ENCODE results near the gene GALNT17. TPM values are rescaled to one million over a fixed set of nuclear protein-coding genes. Genes with fewer than 3 reads are reported as not detected.

Gene GALNT17
- polyA plus RNA-seq, 2 of the 4 experiments (the other 2 are of a cell fraction): not detected

DNA sequence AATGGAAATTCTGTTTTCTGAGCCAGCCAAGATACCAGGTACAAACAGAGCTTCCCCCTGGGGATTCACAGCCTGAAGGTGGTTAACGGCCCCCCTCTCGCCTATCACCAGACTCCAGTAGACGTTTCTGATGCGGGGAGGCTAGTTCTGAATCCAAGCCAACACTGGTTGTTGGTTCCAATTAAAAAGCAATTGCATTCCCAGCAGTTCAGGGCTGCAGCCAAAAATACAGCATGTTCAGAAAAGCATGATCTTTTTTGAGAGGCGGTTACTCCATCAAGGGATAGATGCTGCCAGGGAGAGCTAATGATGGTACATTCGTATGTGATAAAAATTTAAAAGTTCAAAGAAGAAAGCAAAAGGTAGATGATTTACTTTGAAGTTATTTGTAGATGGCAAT is 481.0 kb downstream of the GALNT17 start:
- Histone ChIP-seq H3K4me3 (no peak overlapping the region), H3K4me1 (no peaks in the 10 kb centered on the region), H3K27ac (no peak overlapping the region), H3K4me2 (no peak overlapping the region), H3K9me3 (no peaks in the 10 kb centered on the region; the same call in 2 of the 3 replicates)
- CTCF ChIA-PET: no interaction called here
- TF ChIP-seq CHD4 (IDR thresholded peaks at IDR 0.05; ENCODE audit: borderline replicate concordance) (no peak), ESRRA (IDR thresholded peaks at IDR 0.05; ENCODE audit: borderline replicate concordance, low read length) (no peak), CBX8 (IDR thresholded peaks at IDR 0.05) (no peak), TFCP2L1 (CRISPR knock-in tag; IDR thresholded peaks at IDR 0.05) (no peak), PHF8 (IDR thresholded peaks at IDR 0.05; ENCODE audit: borderline replicate concordance, low read depth) (no peak), EP300 (IDR thresholded peaks at IDR 0.05) (no peak), CEBPB (IDR thresholded peaks at IDR 0.05) (no peak), HOXB5 (CRISPR knock-in tag; IDR thresholded peaks at IDR 0.05) (no peak), EHMT2 (IDR thresholded peaks at IDR 0.05; ENCODE audit: low read depth) (no peak), FOSL2 (IDR thresholded peaks at IDR 0.05) (no peak), FOSL2 (CRISPR knock-in tag; IDR thresholded peaks at IDR 0.05) (no peak), EHF (CRISPR knock-in tag; IDR thresholded peaks at IDR 0.05) (no peak), RFX5 (IDR thresholded peaks at IDR 0.05) (no peak), SMC3 (IDR thresholded peaks at IDR 0.05) (no peak), HOXA7 (CRISPR knock-in tag; IDR thresholded peaks at IDR 0.05) (no peak)
- TF ChIP-seq, protein P1, sequence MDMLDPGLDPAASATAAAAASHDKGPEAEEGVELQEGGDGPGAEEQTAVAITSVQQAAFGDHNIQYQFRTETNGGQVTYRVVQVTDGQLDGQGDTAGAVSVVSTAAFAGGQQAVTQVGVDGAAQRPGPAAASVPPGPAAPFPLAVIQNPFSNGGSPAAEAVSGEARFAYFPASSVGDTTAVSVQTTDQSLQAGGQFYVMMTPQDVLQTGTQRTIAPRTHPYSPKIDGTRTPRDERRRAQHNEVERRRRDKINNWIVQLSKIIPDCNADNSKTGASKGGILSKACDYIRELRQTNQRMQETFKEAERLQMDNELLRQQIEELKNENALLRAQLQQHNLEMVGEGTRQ (IDR thresholded peaks at IDR 0.05): no peak
- TF ChIP-seq, protein P2, sequence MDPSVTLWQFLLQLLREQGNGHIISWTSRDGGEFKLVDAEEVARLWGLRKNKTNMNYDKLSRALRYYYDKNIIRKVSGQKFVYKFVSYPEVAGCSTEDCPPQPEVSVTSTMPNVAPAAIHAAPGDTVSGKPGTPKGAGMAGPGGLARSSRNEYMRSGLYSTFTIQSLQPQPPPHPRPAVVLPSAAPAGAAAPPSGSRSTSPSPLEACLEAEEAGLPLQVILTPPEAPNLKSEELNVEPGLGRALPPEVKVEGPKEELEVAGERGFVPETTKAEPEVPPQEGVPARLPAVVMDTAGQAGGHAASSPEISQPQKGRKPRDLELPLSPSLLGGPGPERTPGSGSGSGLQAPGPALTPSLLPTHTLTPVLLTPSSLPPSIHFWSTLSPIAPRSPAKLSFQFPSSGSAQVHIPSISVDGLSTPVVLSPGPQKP (IDR thresholded peaks at IDR 0.05; ENCODE audit: low read depth, low read length): no peak
- POLR2A ChIA-PET: no interaction called here
- WGBS (ENCODE audit: missing lambda C conversion rate): 15% methylated on average over 6 of the region's 6 CpGs
- ATAC-seq: no peak
- DNase-seq (ENCODE audit: low read depth in 1 of 2, low spot score in 1 of 2): no peak
- no peak for FAIRE-seq

DNA sequence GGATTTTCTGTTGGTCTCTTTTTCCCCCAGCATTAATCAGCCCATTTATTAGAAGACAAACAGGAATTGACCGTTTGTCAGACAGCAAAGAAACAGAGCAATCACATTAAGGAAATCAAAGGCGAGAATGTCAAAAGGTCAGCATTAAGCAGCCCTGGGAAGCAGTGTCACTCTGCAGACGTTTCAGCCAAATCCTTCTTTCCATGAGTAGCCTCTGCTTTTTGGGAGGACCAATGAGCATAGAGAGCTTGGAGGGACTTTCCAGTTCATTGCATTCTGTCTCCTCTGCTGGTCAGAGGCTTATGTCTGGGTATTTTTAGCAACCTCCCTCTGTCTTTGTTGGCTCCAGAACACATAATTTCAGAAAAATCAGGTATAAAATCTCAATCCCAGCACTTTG is 481.4 kb downstream of the GALNT17 start:
- FAIRE-seq: no peak
- ChIA-PET POLR2A (no interaction called here), CTCF (no interaction called here)
- 7% methylated on average over 3 of the region's 3 CpGs for WGBS (ENCODE audit: missing lambda C conversion rate)
- ATAC-seq: no peak
- H3K27ac ChIP-seq: no peak overlapping the region
- no peak overlapping the region for H3K4me2 ChIP-seq
- no peaks in the 10 kb centered on the region; the same call in 2 of the 3 replicates for H3K9me3 ChIP-seq
- no peak for DNase-seq (ENCODE audit: low read depth in 1 of 2, low spot score in 1 of 2)
- no peak overlapping the region for H3K4me3 ChIP-seq
- no peaks in the 10 kb centered on the region for H3K4me1 ChIP-seq
- no peak for TF ChIP-seq EHMT2 (IDR thresholded peaks at IDR 0.05; ENCODE audit: low read depth)
- no peak for TF ChIP-seq HOXB5 (CRISPR knock-in tag; IDR thresholded peaks at IDR 0.05)
- no peak for TF ChIP-seq ZSCAN20 (CRISPR knock-in tag; IDR thresholded peaks at IDR 0.05)
- no peak for TF ChIP-seq CBX8 (IDR thresholded peaks at IDR 0.05)
- no peak for TF ChIP-seq RFX5 (IDR thresholded peaks at IDR 0.05)
- TF ChIP-seq JUN (IDR thresholded peaks at IDR 0.05): no peak

DNA sequence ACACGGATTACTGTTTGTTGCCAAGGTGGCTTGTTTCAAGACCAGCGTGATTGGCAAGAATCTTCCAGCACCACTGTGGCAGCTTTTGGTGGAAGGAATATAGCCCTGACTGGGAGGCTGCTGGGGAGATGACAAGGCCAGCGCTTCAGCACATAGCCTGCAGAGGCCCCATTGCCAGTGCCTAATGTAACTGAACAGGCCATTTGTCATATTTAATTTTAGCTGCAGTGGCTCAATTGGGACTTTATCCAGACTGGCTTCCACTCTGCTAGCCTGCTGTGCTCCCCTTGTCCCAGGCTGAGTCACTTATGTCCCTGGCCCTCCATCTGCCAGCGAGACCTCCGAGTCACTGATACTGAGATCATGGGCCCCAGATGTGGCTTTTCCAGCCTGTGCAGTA is 483.1 kb downstream of the GALNT17 start:
- POLR2A ChIA-PET: no interaction called here
- ATAC-seq: peak in 1 of 2 experiments; percentile 66; a peak in 1 of 6 replicates
- TF ChIP-seq HOXB13 (CRISPR knock-in tag; IDR thresholded peaks at IDR 0.05; ENCODE audit: low read depth) (no peak), POLR2AphosphoS2 (conservative IDR thresholded peaks at IDR 0.05; ENCODE audit: low read length) (no peak), MAZ (IDR thresholded peaks at IDR 0.05; ENCODE audit: borderline replicate concordance, low read depth, low read length) (no peak), NR3C1 (IDR thresholded peaks at IDR 0.05) (no peak), NFE2L2 (conservative IDR thresholded peaks at IDR 0.05; ENCODE audit: low read length) (no peak), EHF (CRISPR knock-in tag; IDR thresholded peaks at IDR 0.05) (no peak), MYC (IDR thresholded peaks at IDR 0.05; ENCODE audit: borderline replicate concordance, low read length) (no peak), HDAC2 (IDR thresholded peaks at IDR 0.05) (no peak), POLR2A (IDR thresholded peaks at IDR 0.05; ENCODE audit: low read length) (no peak), FOSL2 (IDR thresholded peaks at IDR 0.05) (no peak), FOSL2 (CRISPR knock-in tag; IDR thresholded peaks at IDR 0.05) (no peak), EP300 (IDR thresholded peaks at IDR 0.05) (no peak), CBX2 (IDR thresholded peaks at IDR 0.05; ENCODE audit: borderline replicate concordance, low read depth) (no peak), ZFP36 (IDR thresholded peaks at IDR 0.05; ENCODE audit: borderline replicate concordance, partially characterized antibody) (no peak), ESRRA (IDR thresholded peaks at IDR 0.05; ENCODE audit: borderline replicate concordance, low read length) (no peak), NPAS2 (CRISPR knock-in tag; IDR thresholded peaks at IDR 0.05; ENCODE audit: borderline replicate concordance) (no peak)
- no peak for FAIRE-seq
- Histone ChIP-seq H3K9me3 (no peaks in the 10 kb centered on the region; the same call in 2 of the 3 replicates), H3K27ac (no peak overlapping the region), H3K4me1 (no peaks in the 10 kb centered on the region), H3K4me3 (no peak overlapping the region), H3K4me2 (no peak overlapping the region)
- WGBS (ENCODE audit: missing lambda C conversion rate): 21% methylated on average over 5 of the region's 5 CpGs
- no peak for DNase-seq (ENCODE audit: low read depth in 1 of 2, low spot score in 1 of 2)
- CTCF ChIA-PET: no interaction called here
